Gastrocnemius medialis (tissue), 4 donors: Measurements from ENCODE around the gene ACOD1. TPM values are rescaled to one million over a fixed set of nuclear protein-coding genes. Genes with fewer than 3 reads are reported as not detected.

Experiments used
- ATAC-seq, 2 donors: fragments of 150-250 bp; one replicate each; pipeline ENCODE4 v1.9.1; 2016
- DNase-seq, 2 donors: peaks; one replicate each; pipeline ENCODE4 v3.0.0-alpha.2; 2019
- H3K27ac ChIP-seq, 4 donors: fragments of 200-600 bp; sonication (generic); 1 replicate in 1 of 4; 2 replicates in 3 of 4; pipeline ENCODE4 v1.5.1; 2016 to 2018; ENCODE audit warnings: mild to moderate bottlenecking in 2 of 4, moderate library complexity in 1 of 4
- H3K27me3 ChIP-seq, 3 donors: fragments of 200-600 bp; sonication (generic) in 2 of 3; 1 replicate in 1 of 3; 2 replicates in 2 of 3; pipeline versions ENCODE4 v1.5.1 to v1.6.0; 2016 to 2019; ENCODE audit warnings: mild to moderate bottlenecking in 1 of 3, moderate library complexity in 1 of 3
- H3K36me3 ChIP-seq, 2 donors: fragments of 200-600 bp; sonication (generic) in 1 of 2; one replicate each; pipeline ENCODE4 v1.5.1; 2017 to 2018
- H3K4me1 ChIP-seq, 2 donors: fragments of 200-600 bp; sonication (generic) in 1 of 2; one replicate each; pipeline ENCODE4 v1.5.1; 2016 to 2017; ENCODE audit warnings: mild to moderate bottlenecking in 2 of 2
- H3K4me3 ChIP-seq, 4 donors: fragments of 200-600 bp; sonication (generic) in 3 of 4; 1 replicate in 1 of 4; 2 replicates in 3 of 4; pipeline ENCODE4 v1.5.1; 2016 to 2019; ENCODE audit warnings: mild to moderate bottlenecking in 2 of 4
- H3K9me3 ChIP-seq, 3 donors: fragments of 200-600 bp; sonication (generic) in 2 of 3; 1 replicate in 1 of 3; 2 replicates in 2 of 3; pipeline ENCODE4 v1.5.1; 2016 to 2019
- POLR2A ChIP-seq, 2 donors: fragments of 450-650 bp; IDR thresholded peaks; one replicate each; pipeline ENCODE4 v1.6.1; 2017; ENCODE audit warnings: antibody characterized with exemption in 2 of 2, mild to moderate bottlenecking in 2 of 2, moderate library complexity in 2 of 2
- in situ Hi-C, 4 donors: fragments of 200-750 bp; cut with MboI; loops; one replicate each; pipeline versions ENCODE4 v1.15.0 to v1.8.0; 2017; ENCODE audit warnings: low sequenced_read_pairs in 4 of 4
- intact Hi-C: fragments of 100-400 bp; cut with DNase I; formaldehyde crosslinking; loops from one replicate; pipeline ENCODE4 v1.15.1; 2023; ENCODE audit warnings: low total_unique reads
- total RNA-seq, 4 donors: library from RNA; depleted of rRNA; stranded (reverse); fragments of >200 nt; gene quantifications; one replicate each; pipeline versions ENCODE4 v1.1.0 to v1.2.3, GENCODE V29; 2016
- TF ChIP-seq, protein P1 (sequence below), 5 experiments: fragments of 450-650 bp in 3 of 5; fragments of 200-600 bp in 2 of 5; sonication (generic) in 2 of 5; IDR thresholded peaks in 4 of 5; conservative IDR thresholded peaks in 1 of 5; 1 replicate in 4 of 5; 2 replicates in 1 of 5; pipeline ENCODE4 v1.5.1; 2016 to 2019; ENCODE audit warnings: antibody characterized with exemption in 5 of 5, mild to moderate bottlenecking in 3 of 5, moderate library complexity in 3 of 5

The ACOD1 gene
- total RNA-seq, 4 donors from 2014 or later: not detected

DNA sequence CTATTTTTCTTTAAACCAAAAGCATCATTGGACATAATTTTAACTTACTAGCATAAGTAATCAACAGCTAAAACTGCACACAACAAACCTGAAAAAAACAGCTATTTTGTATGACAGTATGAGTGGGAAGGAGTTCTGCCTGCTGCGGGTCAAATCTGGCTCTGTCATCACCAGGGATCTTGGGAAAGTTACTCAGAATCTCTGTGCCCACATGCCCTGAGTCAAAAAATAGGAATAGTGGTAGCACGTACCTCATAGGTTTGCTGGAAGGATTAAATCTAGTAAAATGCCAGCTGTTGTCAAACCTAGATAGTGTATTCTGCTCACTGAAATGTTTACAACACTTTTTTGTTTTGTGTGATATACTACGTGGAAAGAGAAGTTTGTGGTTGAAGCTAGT is 44.7 kb downstream of the ACOD1 start:
- DNase-seq (no peak), ATAC-seq (no peak)
- no peak for TF ChIP-seq POLR2A (IDR thresholded peaks at IDR 0.05)
- TF ChIP-seq, protein P1, sequence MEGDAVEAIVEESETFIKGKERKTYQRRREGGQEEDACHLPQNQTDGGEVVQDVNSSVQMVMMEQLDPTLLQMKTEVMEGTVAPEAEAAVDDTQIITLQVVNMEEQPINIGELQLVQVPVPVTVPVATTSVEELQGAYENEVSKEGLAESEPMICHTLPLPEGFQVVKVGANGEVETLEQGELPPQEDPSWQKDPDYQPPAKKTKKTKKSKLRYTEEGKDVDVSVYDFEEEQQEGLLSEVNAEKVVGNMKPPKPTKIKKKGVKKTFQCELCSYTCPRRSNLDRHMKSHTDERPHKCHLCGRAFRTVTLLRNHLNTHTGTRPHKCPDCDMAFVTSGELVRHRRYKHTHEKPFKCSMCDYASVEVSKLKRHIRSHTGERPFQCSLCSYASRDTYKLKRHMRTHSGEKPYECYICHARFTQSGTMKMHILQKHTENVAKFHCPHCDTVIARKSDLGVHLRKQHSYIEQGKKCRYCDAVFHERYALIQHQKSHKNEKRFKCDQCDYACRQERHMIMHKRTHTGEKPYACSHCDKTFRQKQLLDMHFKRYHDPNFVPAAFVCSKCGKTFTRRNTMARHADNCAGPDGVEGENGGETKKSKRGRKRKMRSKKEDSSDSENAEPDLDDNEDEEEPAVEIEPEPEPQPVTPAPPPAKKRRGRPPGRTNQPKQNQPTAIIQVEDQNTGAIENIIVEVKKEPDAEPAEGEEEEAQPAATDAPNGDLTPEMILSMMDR (IDR thresholded peaks at IDR 0.05 in 4 of 5, conservative IDR thresholded peaks at IDR 0.05 in 1 of 5): no peak
- intact Hi-C loops: loop anchor here (5.0 kb wide), 1 partner anchor 334 kb away; the partner anchor contains the start of gene MYCBP2
- H3K4me3 ChIP-seq: peak overlapping the region; percentile 72 to 92 (median 86)
- peak overlapping the region; percentile 89 to 95 (median 92) for H3K27ac ChIP-seq
- no peaks in the 10 kb centered on the region for H3K9me3 ChIP-seq
- in situ Hi-C loops: no loop called here
- H3K36me3 ChIP-seq: peaks cover 0 to 6% of the 10 kb centered on the region in 2 donors
- peaks cover 14 to 15% of the 10 kb centered on the region in 2 donors for H3K4me1 ChIP-seq
- no peaks in the 10 kb centered on the region for H3K27me3 ChIP-seq

DNA sequence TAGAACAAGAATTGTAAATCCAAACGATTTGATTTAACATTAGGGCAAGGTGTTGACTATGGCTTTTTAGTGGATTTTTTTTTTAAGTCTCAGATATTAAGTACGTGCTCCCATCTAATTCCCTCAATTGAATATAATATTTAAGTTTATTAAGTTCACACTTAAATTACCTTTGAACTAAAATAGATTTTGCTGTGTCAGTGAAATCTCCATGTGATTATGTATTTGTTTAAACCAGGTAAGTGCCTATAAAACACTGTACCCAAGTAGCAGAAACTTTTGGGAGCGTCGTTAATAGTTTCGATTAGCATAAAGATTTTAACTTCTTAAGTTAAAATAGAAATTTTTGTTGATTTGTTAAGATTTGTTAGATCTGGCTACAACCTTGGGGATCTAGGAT is 45.2 kb downstream of the ACOD1 start:
- H3K27ac ChIP-seq: peak overlapping the region in 3 of 4 donors; percentile 89 to 95 (median 93)
- peaks cover 0 to 6% of the 10 kb centered on the region in 2 donors for H3K36me3 ChIP-seq
- peaks cover 14 to 15% of the 10 kb centered on the region in 2 donors for H3K4me1 ChIP-seq
- H3K9me3 ChIP-seq: no peaks in the 10 kb centered on the region
- DNase-seq: no peak
- no peak for TF ChIP-seq POLR2A (IDR thresholded peaks at IDR 0.05)
- TF ChIP-seq, protein P1 (IDR thresholded peaks at IDR 0.05 in 4 of 5, conservative IDR thresholded peaks at IDR 0.05 in 1 of 5): no peak
- in situ Hi-C loops: no loop called here
- ATAC-seq: no peak
- intact Hi-C loops: loop anchor here (5.0 kb wide), 1 partner anchor 334 kb away; the partner anchor contains the start of gene MYCBP2
- no peaks in the 10 kb centered on the region for H3K27me3 ChIP-seq
- peak overlapping the region in 2 of 4 donors; percentile 72 to 92 for H3K4me3 ChIP-seq

DNA sequence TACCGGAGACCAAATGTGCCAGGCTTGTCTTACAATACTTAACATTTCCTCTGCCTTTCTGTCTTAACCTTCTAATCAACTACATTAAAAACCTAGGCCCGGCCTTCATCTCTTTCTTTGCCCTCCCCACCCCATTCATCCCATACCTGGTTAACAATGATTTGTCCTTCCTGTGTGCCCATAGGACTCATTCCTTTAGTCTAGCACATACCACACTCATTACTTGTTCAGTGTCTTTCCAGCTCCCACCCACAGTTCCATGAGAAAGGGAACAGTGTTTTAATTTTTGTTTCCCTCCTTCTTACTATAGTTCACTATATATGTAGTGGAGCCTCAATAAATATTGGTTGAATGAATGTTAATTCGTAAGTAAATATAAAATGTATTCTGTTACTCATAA is 46.0 kb downstream of the ACOD1 start:
- TF ChIP-seq, protein P1 (IDR thresholded peaks at IDR 0.05 in 4 of 5, conservative IDR thresholded peaks at IDR 0.05 in 1 of 5): no peak
- no peak for TF ChIP-seq POLR2A (IDR thresholded peaks at IDR 0.05)
- Histone ChIP-seq H3K4me3 (no peak overlapping the region), H3K27me3 (no peaks in the 10 kb centered on the region), H3K9me3 (no peaks in the 10 kb centered on the region), H3K36me3 (peaks cover 0 to 6% of the 10 kb centered on the region in 2 donors), H3K27ac (peak overlapping the region in 1 of 4 donors; percentile 93), H3K4me1 (peaks cover 14 to 15% of the 10 kb centered on the region in 2 donors)
- in situ Hi-C loops: no loop called here
- no peak for ATAC-seq
- intact Hi-C loops: loop anchor here (5.0 kb wide), 1 partner anchor 333 kb away; the partner anchor contains the start of gene MYCBP2
- DNase-seq: no peak

DNA sequence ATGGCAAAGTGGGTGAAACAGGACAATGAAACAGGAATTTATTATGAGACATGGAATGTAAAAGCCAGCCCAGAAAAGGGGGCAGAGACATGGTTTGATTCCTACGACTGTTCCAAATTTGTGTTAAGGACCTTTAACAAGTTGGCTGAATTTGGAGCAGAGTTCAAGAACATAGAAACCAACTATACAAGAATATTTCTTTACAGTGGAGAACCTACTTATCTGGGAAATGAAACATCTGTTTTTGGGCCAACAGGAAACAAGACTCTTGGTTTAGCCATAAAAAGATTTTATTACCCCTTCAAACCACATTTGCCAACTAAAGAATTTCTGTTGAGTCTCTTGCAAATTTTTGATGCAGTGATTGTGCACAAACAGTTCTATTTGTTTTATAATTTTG is 52.2 kb downstream of the ACOD1 start:
- in situ Hi-C loops (no loop called here), intact Hi-C loops (no loop called here)
- TF ChIP-seq, protein P1 (IDR thresholded peaks at IDR 0.05 in 4 of 5, conservative IDR thresholded peaks at IDR 0.05 in 1 of 5): no peak
- TF ChIP-seq POLR2A (IDR thresholded peaks at IDR 0.05): no peak
- H3K4me3 ChIP-seq: no peak overlapping the region
- no peak for DNase-seq
- no peaks in the 10 kb centered on the region for H3K27me3 ChIP-seq
- H3K27ac ChIP-seq: peak overlapping the region in 1 of 4 donors; percentile 2
- H3K9me3 ChIP-seq: no peaks in the 10 kb centered on the region
- ATAC-seq: no peak
- H3K4me1 ChIP-seq: peaks cover 13 to 21% of the 10 kb centered on the region in 2 donors
- peaks cover 0 to 16% of the 10 kb centered on the region in 2 donors for H3K36me3 ChIP-seq

DNA sequence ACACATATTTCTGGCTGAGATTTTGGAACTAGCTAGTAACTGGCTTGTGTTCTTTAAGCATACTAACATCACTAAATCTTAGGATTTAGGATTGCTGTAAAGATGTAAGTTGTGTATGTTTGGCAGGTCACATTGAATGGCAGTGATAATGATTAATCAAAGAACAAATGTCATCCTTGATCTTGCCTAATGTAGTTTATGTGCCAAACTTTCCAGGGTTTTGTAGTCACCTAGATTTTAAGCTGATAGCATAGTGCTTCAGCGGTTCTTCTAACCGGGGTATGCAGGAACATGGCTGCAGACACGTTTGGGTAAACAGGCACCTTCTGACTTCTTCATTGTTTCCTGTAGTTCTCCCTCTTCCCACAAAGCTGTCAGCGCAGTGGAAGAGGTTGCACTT is 53.2 kb downstream of the ACOD1 start:
- in situ Hi-C loops (no loop called here), intact Hi-C loops (no loop called here)
- Histone ChIP-seq H3K4me3 (no peak overlapping the region), H3K27me3 (no peaks in the 10 kb centered on the region), H3K36me3 (peaks cover 0 to 17% of the 10 kb centered on the region in 2 donors), H3K27ac (peak overlapping the region in 3 of 4 donors; percentile 21 to 56 (median 27)), H3K4me1 (peaks cover 13 to 21% of the 10 kb centered on the region in 2 donors), H3K9me3 (no peaks in the 10 kb centered on the region)
- DNase-seq: no peak
- no peak for TF ChIP-seq POLR2A (IDR thresholded peaks at IDR 0.05)
- TF ChIP-seq, protein P1 (IDR thresholded peaks at IDR 0.05 in 4 of 5, conservative IDR thresholded peaks at IDR 0.05 in 1 of 5): no peak
- no peak for ATAC-seq
